Tibial artery (tissue), 4 donors: ENCODE results near the gene KCNE2.
"Not testable (repeated sequence)": the region's sequence is repeated elsewhere in the genome, so short reads cannot be mapped to it uniquely, and the experiment has no call there.

Experiments
- DNase-seq, 2 donors: peaks; one replicate each; pipeline ENCODE4 v3.0.0-alpha.2; 2019
- H3K27ac ChIP-seq, 2 donors: fragments of 200-600 bp; sonication (generic) in 1 of 2; 1 replicate in 1 of 2; 2 replicates in 1 of 2; pipeline ENCODE4 v1.5.1; 2018 to 2019; ENCODE audit warnings: mild to moderate bottlenecking in 1 of 2
- H3K27me3 ChIP-seq, 2 donors: fragments of 200-600 bp; sonication (generic) in 1 of 2; one replicate each; pipeline versions ENCODE4 v1.5.1 to v1.6.0; 2016 to 2019
- H3K36me3 ChIP-seq, 3 donors: fragments of 200-600 bp; sonication (generic) in 2 of 3; one replicate each; pipeline ENCODE4 v1.5.1; 2016 to 2019; ENCODE audit warnings: mild to moderate bottlenecking in 2 of 3
- H3K4me1 ChIP-seq, 4 donors: fragments of 200-600 bp; sonication (generic) in 2 of 4; 1 replicate in 3 of 4; 2 replicates in 1 of 4; pipeline ENCODE4 v1.5.1; 2016 to 2019
- H3K4me3 ChIP-seq, 2 donors: fragments of 200-600 bp; sonication (generic) in 1 of 2; 1 replicate in 1 of 2; 2 replicates in 1 of 2; pipeline ENCODE4 v1.5.1; 2018 to 2019; ENCODE audit warnings: mild to moderate bottlenecking in 2 of 2
- H3K9me3 ChIP-seq, 3 donors: fragments of 200-600 bp; sonication (generic) in 1 of 3; one replicate each; pipeline ENCODE4 v1.5.1; 2016 to 2019
- intact Hi-C: fragments of 100-400 bp; cut with DNase I; formaldehyde crosslinking; loops from one replicate; pipeline ENCODE4 v1.15.0; 2023; ENCODE audit warnings: low total_unique reads

The KCNE2 gene

DNA sequence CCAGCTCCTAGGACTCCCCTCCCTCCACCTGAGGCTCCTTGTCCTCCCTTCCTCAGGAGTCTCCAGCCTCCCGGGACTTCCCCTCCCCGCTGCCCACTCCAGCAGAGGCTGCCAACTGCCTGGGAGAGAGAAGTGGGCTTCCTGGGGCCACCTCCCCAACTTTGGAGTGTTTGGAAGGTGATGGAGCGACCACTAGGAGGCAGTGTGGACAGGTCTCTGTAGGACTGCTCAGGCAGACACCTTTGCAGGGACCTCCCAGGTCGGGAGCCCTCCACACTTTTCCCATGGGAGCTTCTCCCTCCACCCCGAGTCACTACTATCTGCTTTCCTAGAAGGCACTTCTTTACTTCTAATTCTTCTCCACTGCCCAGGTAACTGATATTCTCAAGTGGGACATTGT is 40.9 kb downstream of the KCNE2 start:
- H3K27ac ChIP-seq, H3K9me3 ChIP-seq, H3K27me3 ChIP-seq, H3K4me3 ChIP-seq, H3K4me1 ChIP-seq, H3K36me3 ChIP-seq, DNase-seq, intact Hi-C loops: not testable (repeated sequence)

DNA sequence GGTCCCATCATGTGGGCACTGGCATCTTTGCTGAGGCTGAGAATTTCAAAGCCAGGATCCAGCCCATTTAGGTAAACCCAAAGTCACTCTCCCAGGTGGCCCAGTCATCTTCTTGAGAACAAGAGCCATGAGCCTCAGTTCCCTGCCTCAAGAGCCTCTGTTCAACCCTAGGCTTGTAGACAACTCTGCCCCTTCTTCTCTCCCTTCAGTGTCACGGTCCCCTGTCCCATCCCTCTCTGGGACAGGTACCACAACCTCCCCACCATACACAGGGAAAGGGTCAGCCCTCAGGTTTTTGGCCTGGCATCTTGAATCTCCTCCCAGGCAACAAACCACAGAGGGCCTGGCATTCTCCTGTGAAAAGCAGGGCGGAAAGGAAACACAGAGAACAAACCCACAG is 41.9 kb downstream of the KCNE2 start:
- DNase-seq, H3K27ac ChIP-seq, H3K27me3 ChIP-seq, H3K4me1 ChIP-seq, H3K4me3 ChIP-seq, H3K9me3 ChIP-seq, intact Hi-C loops, H3K36me3 ChIP-seq: not testable (repeated sequence)

- DNase-seq, H3K4me1 ChIP-seq, H3K9me3 ChIP-seq, intact Hi-C loops, H3K36me3 ChIP-seq, H3K27ac ChIP-seq, H3K27me3 ChIP-seq, H3K4me3 ChIP-seq: not testable (repeated sequence)
These were observed 42.3 kb downstream of the KCNE2 start for GRCh38 chr21:34406102-34406501.

DNA sequence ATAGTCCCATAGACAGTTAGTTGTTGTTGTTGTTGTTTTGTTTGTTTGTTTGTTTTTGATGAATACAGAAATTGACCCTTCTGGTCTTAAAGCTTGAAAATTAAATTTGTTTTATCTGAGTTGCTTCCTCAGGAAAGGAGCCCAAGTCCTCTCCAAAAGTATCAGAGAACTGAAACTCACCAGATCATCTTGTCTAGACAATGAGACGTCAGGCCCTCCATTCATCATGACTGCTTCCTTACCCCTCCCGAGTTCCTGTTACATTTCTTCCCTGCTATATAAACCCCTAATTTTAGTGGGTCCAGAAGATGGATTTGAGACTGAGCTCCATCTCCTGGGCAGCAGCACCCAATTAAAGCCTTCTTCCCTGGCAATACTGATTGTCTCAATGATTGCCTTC is 42.9 kb downstream of the KCNE2 start:
- H3K4me1 ChIP-seq, H3K4me3 ChIP-seq, H3K27me3 ChIP-seq, H3K9me3 ChIP-seq, H3K36me3 ChIP-seq, DNase-seq, intact Hi-C loops, H3K27ac ChIP-seq: not testable (repeated sequence)

DNA sequence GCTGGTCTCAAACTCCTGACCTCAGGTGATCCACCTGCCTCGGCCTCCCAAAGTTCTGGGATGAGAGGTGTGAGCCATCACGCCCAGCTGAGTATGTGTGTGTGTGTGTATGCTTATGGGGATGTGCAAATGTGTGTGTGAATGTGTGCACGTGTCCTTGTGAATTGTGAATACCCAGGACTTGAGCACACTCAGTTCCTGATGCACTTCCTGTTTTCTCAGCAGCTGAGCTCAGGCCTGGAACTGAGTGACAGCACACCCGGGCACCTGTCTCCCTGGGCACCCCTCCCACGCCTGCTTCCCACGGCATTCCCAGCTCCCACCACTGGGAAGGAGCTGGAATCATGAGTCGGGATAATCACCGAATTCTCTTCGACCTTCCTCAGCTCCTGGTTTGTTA is 43.5 kb downstream of the KCNE2 start:
- H3K27me3 ChIP-seq, H3K9me3 ChIP-seq, H3K4me1 ChIP-seq, intact Hi-C loops, H3K4me3 ChIP-seq, H3K36me3 ChIP-seq, DNase-seq, H3K27ac ChIP-seq: not testable (repeated sequence)

GRCh38 chr21:34417448-34418077 is 53.8 kb downstream of the KCNE2 start:
- DNase-seq, H3K4me1 ChIP-seq, H3K4me3 ChIP-seq, intact Hi-C loops, H3K27me3 ChIP-seq, H3K36me3 ChIP-seq, H3K27ac ChIP-seq, H3K9me3 ChIP-seq: not testable (repeated sequence)
